GM23248 (cell line): Measurements from ENCODE around the gene KIF20B. TPM values are rescaled to one million over a fixed set of nuclear protein-coding genes. Genes with fewer than 3 reads are reported as not detected.

Experiments used
- DNase-seq: peaks from one replicate; pipeline ENCODE4 v3.0.0-alpha.2; 2015
- H2AFZ ChIP-seq: fragments of 200-600 bp; sonication (generic); 2 replicates; pipeline ENCODE4 v1.6.1; 2016; ENCODE audit warnings: antibody characterized with exemption
- H3F3A ChIP-seq: fragments of 200-600 bp; sonication (generic); 2 replicates; pipeline ENCODE4 v1.6.1; 2016; ENCODE audit warnings: mild to moderate bottlenecking, antibody characterized with exemption, mixed run types; ENCODE audit not compliant: insufficient read depth
- H3K27ac ChIP-seq: fragments of 200-600 bp; sonication (generic); 2 replicates; pipeline ENCODE4 v1.5.1; 2016; ENCODE audit warnings: mild to moderate bottlenecking
- H3K27me3 ChIP-seq: fragments of 200-600 bp; sonication (generic); replicated peaks from 2 replicates; pipeline ENCODE4 v1.6.1; 2016; ENCODE audit warnings: mild to moderate bottlenecking; ENCODE audit not compliant: insufficient read depth
- H3K36me3 ChIP-seq: fragments of 200-600 bp; sonication (generic); 2 replicates; pipeline ENCODE4 v1.6.1; 2016; ENCODE audit warnings: low read depth, mild to moderate bottlenecking
- H3K4me1 ChIP-seq: fragments of 200-600 bp; sonication (generic); 2 replicates; pipeline ENCODE4 v1.6.1; 2016; ENCODE audit warnings: mild to moderate bottlenecking; ENCODE audit not compliant: insufficient read depth
- H3K4me2 ChIP-seq: fragments of 200-600 bp; sonication (generic); one replicate; pipeline ENCODE4 v1.6.1; 2016; ENCODE audit warnings: mild to moderate bottlenecking; ENCODE audit not compliant: unreplicated experiment
- H3K4me3 ChIP-seq: fragments of 200-600 bp; sonication (generic); 2 replicates; pipeline ENCODE4 v1.5.1; 2016; ENCODE audit warnings: mild to moderate bottlenecking
- H3K79me2 ChIP-seq: fragments of 200-600 bp; sonication (generic); 2 replicates; pipeline ENCODE4 v1.6.1; 2016; ENCODE audit warnings: mild to moderate bottlenecking; ENCODE audit not compliant: insufficient read depth
- H3K9ac ChIP-seq: fragments of 200-600 bp; sonication (generic); 2 replicates; pipeline ENCODE4 v1.6.1; 2016; ENCODE audit warnings: mild to moderate bottlenecking
- H3K9me2 ChIP-seq: fragments of 200-600 bp; sonication (generic); 2 replicates; pipeline ENCODE4 v1.6.1; 2016; ENCODE audit warnings: mixed run types, mild to moderate bottlenecking, moderate library complexity; ENCODE audit not compliant: insufficient read depth
- H3K9me3 ChIP-seq: fragments of 200-600 bp; sonication (generic); one replicate; pipeline ENCODE4 v1.6.1; 2017; ENCODE audit warnings: low read depth
- H4K20me1 ChIP-seq: fragments of 200-600 bp; sonication (generic); 2 replicates; pipeline ENCODE4 v1.6.0; 2016; ENCODE audit not compliant: insufficient read depth
- EZH2 ChIP-seq: fragments of 200-600 bp; sonication (generic); IDR thresholded peaks from 2 replicates; pipeline ENCODE4 v1.6.1; 2018; ENCODE audit warnings: antibody characterized with exemption, mild to moderate bottlenecking; ENCODE audit not compliant: insufficient read depth, poor library complexity, severe bottlenecking
- EZH2phosphoT487 ChIP-seq: fragments of 200-600 bp; sonication (generic); IDR thresholded peaks from 2 replicates; pipeline ENCODE4 v1.6.1; 2018; ENCODE audit warnings: antibody characterized with exemption, moderate library complexity, mild to moderate bottlenecking, low read depth; ENCODE audit not compliant: insufficient read depth
- WGBS, 2 experiments: methylation state at CpG; one replicate each; pipeline ENCODE4 v1.1.6; 2015 to 2017; ENCODE audit warnings: low lambda C conversion rate in 2 of 2, low coverage in 1 of 2; ENCODE audit errors: missing lambda C conversion rate in 2 of 2; 5-methylcytosine and 5-hydroxymethylcytosine counted together
- in situ Hi-C: fragments of 300-500 bp; cut with MboI; formaldehyde crosslinking; loops from 2 replicates; pipeline ENCODE4 v1.15.0; 2020
- polyA plus RNA-seq: library from polyadenylated mRNA; unstranded; fragments of >200 nt; fragmentation: Nextera tagmentation; extraction: Ambion mirVana; gene quantifications from 2 replicates; pipeline ENCODE4 v1.2.1, GENCODE V29; 2016
- total RNA-seq: library from RNA; depleted of rRNA; stranded (reverse); fragments of >200 nt; shearing (Covaris generic); gene quantifications from 2 replicates; pipeline ENCODE4 v1.2.3, GENCODE V29; 2014

KIF20B gene
- total and polyA plus RNA-seq, 2 experiments from 2014 or later, result 8.9 to 17.1 TPM

DNA sequence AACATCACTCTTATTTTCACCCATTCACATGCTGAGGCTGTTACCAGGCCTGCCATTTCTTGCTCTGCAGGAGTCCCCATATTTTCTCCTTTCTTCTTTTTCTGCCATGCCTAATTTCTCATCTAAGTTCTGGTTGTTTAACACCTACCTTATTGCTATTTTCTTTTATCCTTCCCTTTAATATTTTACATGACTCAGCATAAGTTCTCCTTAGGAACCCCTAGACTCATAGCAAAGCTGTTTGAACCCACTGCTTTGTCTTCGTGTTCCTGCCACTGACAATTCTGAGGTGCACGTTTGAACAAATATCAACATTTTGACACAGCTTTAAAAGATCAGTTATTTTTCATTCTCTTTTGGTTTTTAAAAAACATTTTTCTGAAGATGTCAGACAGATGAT is 98.2 kb downstream of the KIF20B start:
- TF ChIP-seq EZH2, result no peak
- TF ChIP-seq EZH2phosphoT487, result no peak
- Histone ChIP-seq H3K27ac (no peak overlapping the region), H3K4me2 (no peak overlapping the region), H2AFZ (no peak overlapping the region), H3K9me3 (no peaks in the 10 kb centered on the region), H3F3A (no peaks in the 10 kb centered on the region), H3K4me3 (no peak overlapping the region), H3K4me1 (no peaks in the 10 kb centered on the region), H4K20me1 (no peaks in the 10 kb centered on the region), H3K27me3 (no peaks in the 10 kb centered on the region), H3K9ac (no peak overlapping the region), H3K79me2 (no peaks in the 10 kb centered on the region), H3K36me3 (no peaks in the 10 kb centered on the region), H3K9me2 (no peaks in the 10 kb centered on the region)
- WGBS, 2 experiments, result 43 to 45% methylated on average over 2 of the region's 2 CpGs
- in situ Hi-C loops, result loop anchor here (10.0 kb wide), 1 partner anchor 1055 kb away; the partner anchor contains the start of gene HTR7
- no peak for DNase-seq

DNA sequence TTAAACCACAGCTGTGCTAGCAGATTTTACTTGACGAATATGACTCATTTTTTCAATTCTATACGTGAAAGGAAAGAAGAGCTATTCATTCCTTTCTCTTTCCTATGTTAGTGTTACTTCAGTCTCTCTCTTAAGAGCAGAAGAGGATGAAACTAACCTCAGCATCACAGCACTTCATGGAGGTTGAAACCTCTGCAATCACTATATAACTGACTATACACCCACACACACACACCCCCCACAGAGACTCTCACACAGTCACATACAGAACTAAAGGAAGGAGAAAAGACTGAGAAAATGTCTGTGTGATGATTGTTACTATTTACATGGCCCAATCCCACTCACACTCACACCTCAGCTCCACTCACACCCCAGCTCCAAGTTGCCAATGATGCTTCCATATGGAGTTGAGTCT is 104.2 kb downstream of the KIF20B start:
- no peak for DNase-seq
- no peak overlapping the region for H2AFZ ChIP-seq
- in situ Hi-C loops, result no loop called here
- H3F3A ChIP-seq, result no peaks in the 10 kb centered on the region
- H3K36me3 ChIP-seq, result no peaks in the 10 kb centered on the region
- no peaks in the 10 kb centered on the region for H3K9me2 ChIP-seq
- no peak overlapping the region for H3K9ac ChIP-seq
- no peak overlapping the region for H3K4me3 ChIP-seq
- H4K20me1 ChIP-seq, result no peaks in the 10 kb centered on the region
- H3K27ac ChIP-seq, result no peak overlapping the region
- TF ChIP-seq EZH2, result no peak
- no peak for TF ChIP-seq EZH2phosphoT487
- WGBS, 2 experiments, result 22 to 38% methylated on average over 2 of the region's 2 CpGs
- H3K4me2 ChIP-seq, result no peak overlapping the region
- no peaks in the 10 kb centered on the region for H3K9me3 ChIP-seq
- H3K79me2 ChIP-seq, result no peaks in the 10 kb centered on the region
- no peaks in the 10 kb centered on the region for H3K4me1 ChIP-seq
- H3K27me3 ChIP-seq, result peaks cover 16% of the 10 kb centered on the region

DNA sequence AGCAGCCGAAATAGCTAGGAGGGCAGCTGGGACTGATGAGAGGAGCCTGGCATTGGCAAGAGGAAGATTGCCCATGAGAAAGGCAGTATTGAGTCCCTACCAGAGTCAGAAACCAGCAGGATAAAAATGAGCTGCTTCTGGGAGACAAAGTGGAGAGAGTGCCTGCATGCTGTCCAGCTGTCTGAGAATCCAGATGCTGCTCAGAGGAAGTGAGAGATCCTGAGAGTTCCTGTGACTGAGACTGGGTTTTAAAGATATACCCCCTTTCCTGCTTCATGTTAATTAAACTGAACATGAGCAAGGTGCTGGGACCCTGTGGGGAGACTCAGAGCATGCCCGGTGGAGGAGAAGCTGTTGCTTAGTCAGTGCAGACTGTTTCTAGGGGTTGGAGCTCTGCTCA is 107.5 kb downstream of the KIF20B start:
- WGBS, 2 experiments, result 0 to 4% methylated on average over 2 of the region's 2 CpGs
- Histone ChIP-seq H3K9me3 (no peaks in the 10 kb centered on the region), H3K27me3 (peaks cover 19% of the 10 kb centered on the region), H2AFZ (no peak overlapping the region), H3K4me2 (no peak overlapping the region), H3K79me2 (no peaks in the 10 kb centered on the region), H4K20me1 (no peaks in the 10 kb centered on the region), H3F3A (no peaks in the 10 kb centered on the region), H3K36me3 (no peaks in the 10 kb centered on the region), H3K4me3 (no peak overlapping the region), H3K4me1 (no peaks in the 10 kb centered on the region), H3K9me2 (no peaks in the 10 kb centered on the region), H3K9ac (no peak overlapping the region), H3K27ac (no peak overlapping the region)
- no peak for TF ChIP-seq EZH2
- TF ChIP-seq EZH2phosphoT487, result no peak
- DNase-seq, result no peak
- in situ Hi-C loops, result no loop called here

DNA sequence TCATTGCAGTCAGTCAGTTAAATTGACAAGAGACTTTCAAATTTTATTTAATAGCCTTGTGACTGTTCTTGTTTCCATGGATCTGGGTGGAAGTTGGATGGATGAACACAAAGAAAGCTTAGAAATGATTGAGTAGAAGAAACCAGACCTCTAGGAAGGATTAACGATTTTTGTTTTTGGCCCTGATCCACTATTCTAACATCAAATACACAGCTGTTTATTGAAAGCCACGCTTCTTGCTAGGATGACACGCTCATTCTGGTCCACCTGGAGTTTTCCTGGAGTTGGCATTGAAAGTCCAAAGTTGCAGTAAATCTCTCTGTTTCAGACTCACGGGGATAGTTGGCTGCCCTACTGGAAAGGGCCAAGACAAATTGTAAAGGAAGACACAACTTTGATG is 108.4 kb downstream of the KIF20B start:
- no peak overlapping the region for H3K27ac ChIP-seq
- no peak overlapping the region for H3K4me3 ChIP-seq
- H4K20me1 ChIP-seq, result no peaks in the 10 kb centered on the region
- H3K9ac ChIP-seq, result no peak overlapping the region
- no peaks in the 10 kb centered on the region for H3K36me3 ChIP-seq
- H3K27me3 ChIP-seq, result peaks cover 28% of the 10 kb centered on the region
- DNase-seq, result no peak
- TF ChIP-seq EZH2 (no peak), EZH2phosphoT487 (no peak)
- H3K4me2 ChIP-seq, result no peak overlapping the region
- H3K79me2 ChIP-seq, result no peaks in the 10 kb centered on the region
- H3K9me2 ChIP-seq, result no peaks in the 10 kb centered on the region
- in situ Hi-C loops, result no loop called here
- no peaks in the 10 kb centered on the region for H3K9me3 ChIP-seq
- H2AFZ ChIP-seq, result no peak overlapping the region
- H3F3A ChIP-seq, result no peaks in the 10 kb centered on the region
- WGBS, 2 experiments, result 15 to 16% methylated on average over 4 of the region's 4 CpGs
- H3K4me1 ChIP-seq, result no peaks in the 10 kb centered on the region

DNA sequence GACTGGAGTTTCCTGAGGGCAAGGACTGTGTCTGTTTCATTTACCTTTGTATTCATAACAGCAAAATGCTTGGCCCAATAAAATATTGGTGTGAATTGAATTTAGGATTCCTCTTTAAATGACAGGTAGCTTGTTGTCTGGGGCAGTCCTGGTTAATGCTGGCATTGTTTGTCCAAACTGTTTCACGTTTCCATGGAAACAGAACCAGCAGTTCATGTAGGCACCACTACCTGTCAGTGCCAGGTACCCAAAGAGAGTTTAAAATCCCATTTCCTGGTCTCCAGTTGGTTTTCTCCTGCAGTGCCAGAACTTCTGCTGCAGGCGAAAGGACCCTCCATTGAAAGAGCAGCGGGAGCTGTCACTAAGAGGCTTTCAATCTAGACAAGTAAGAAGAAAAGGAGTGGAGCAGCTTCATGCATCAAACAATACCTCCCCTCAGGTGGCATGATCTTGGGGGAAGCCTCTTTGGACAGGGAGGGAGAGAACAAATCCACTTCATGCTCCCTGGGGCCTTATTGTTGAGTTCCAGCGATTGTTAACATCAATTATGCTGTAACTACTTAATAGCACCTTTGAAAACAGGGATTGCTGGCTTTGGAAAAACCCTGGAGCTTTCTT is 109.6 kb downstream of the KIF20B start:
- Histone ChIP-seq H3K4me3 (no peak overlapping the region), H3F3A (no peaks in the 10 kb centered on the region), H3K79me2 (no peaks in the 10 kb centered on the region), H3K36me3 (no peaks in the 10 kb centered on the region), H3K9ac (no peak overlapping the region), H3K9me3 (no peaks in the 10 kb centered on the region), H2AFZ (no peak overlapping the region), H3K27me3 (peaks cover 29% of the 10 kb centered on the region), H4K20me1 (no peaks in the 10 kb centered on the region), H3K4me2 (no peak overlapping the region), H3K9me2 (no peaks in the 10 kb centered on the region), H3K27ac (no peak overlapping the region), H3K4me1 (no peaks in the 10 kb centered on the region)
- in situ Hi-C loops, result no loop called here
- WGBS, 2 experiments, result 30 to 35% methylated on average over 4 of the region's 4 CpGs
- no peak for DNase-seq
- TF ChIP-seq EZH2, result no peak
- TF ChIP-seq EZH2phosphoT487, result no peak
